Nephron progenitor cell (in vitro differentiated cells): ENCODE data around the gene APOF.

Experiments used
- DNase-seq: peaks from one replicate; pipeline ENCODE4 v3.0.0; 2021
- H3K27ac Mint-ChIP-seq: 2 replicates; pipeline ENCODE4 v1.8.0; 2021; ENCODE audit warnings: mild to moderate bottlenecking, moderate library complexity, mixed read lengths
- H3K27me3 Mint-ChIP-seq: 2 replicates; pipeline ENCODE4 v1.8.0; 2021; ENCODE audit warnings: mild to moderate bottlenecking, low read depth, mixed read lengths; ENCODE audit not compliant: poor library complexity
- H3K36me3 Mint-ChIP-seq: 2 replicates; pipeline ENCODE4 v1.8.0; 2021; ENCODE audit warnings: low read depth, mixed read lengths
- H3K4me1 Mint-ChIP-seq: 2 replicates; pipeline ENCODE4 v1.8.0; 2021; ENCODE audit warnings: mixed read lengths
- H3K4me3 Mint-ChIP-seq: 2 replicates; pipeline ENCODE4 v1.8.0; 2021; ENCODE audit warnings: mild to moderate bottlenecking, moderate library complexity, mixed read lengths
- H3K9me3 Mint-ChIP-seq: 2 replicates; pipeline ENCODE4 v1.8.0; 2021; ENCODE audit warnings: mild to moderate bottlenecking, moderate library complexity, mixed read lengths
- TF ChIP-seq, protein P1 (sequence below): fragments of 200-600 bp; sonication (generic); IDR thresholded peaks from 2 replicates; pipeline ENCODE4 v1.5.0; 2021; ENCODE audit warnings: antibody characterized with exemption

Gene APOF

DNA sequence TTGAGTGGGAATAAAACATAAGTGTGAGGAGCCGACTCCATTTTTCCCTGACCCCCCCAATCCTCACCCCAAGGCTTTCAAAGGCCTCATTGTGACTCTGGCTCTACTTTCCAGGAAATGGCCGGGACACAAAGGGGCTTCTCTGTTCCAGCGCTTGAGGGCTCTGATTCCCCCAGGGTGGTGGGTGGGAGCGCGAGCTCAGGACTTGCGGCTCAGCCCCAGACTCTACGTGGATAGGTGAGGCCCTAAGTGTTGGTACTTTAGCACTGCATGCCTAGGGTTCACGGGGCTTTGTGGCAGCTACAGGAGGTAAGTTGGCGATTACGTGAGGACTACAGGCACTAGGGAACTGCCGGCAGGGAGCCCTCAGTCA lies 47.4 kb downstream of the APOF start:
- Mint-ChIP-seq H3K4me3 (peak overlapping the region; percentile 98), H3K4me1 (peaks cover 18% of the 10 kb centered on the region), H3K27ac (peak overlapping the region; percentile 99), H3K9me3 (no peaks in the 10 kb centered on the region), H3K27me3 (no peaks in the 10 kb centered on the region), H3K36me3 (peaks cover 30% of the 10 kb centered on the region)
- TF ChIP-seq, protein P1, sequence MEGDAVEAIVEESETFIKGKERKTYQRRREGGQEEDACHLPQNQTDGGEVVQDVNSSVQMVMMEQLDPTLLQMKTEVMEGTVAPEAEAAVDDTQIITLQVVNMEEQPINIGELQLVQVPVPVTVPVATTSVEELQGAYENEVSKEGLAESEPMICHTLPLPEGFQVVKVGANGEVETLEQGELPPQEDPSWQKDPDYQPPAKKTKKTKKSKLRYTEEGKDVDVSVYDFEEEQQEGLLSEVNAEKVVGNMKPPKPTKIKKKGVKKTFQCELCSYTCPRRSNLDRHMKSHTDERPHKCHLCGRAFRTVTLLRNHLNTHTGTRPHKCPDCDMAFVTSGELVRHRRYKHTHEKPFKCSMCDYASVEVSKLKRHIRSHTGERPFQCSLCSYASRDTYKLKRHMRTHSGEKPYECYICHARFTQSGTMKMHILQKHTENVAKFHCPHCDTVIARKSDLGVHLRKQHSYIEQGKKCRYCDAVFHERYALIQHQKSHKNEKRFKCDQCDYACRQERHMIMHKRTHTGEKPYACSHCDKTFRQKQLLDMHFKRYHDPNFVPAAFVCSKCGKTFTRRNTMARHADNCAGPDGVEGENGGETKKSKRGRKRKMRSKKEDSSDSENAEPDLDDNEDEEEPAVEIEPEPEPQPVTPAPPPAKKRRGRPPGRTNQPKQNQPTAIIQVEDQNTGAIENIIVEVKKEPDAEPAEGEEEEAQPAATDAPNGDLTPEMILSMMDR, result no peak
- peak; percentile 25 for DNase-seq

DNA sequence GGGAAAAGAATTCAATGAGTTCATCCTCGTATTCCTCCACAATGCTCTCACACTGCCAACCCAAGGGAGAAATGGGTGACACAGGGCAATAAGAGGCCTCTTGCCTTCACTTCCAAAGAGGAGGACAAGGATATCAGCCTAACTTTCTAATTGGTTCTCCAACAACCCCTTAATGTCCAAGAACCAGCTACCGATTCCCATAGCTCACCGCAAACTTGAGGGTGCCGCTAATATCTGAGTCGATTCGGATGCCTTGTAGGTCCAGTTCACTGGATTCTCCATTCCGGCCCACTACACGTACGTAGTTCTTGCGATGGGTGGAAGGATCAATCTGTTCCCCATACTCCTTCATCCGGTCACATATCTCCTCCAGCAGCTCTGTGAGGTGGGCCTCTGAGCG lies 51.7 kb downstream of the APOF start:
- DNase-seq, result no peak
- TF ChIP-seq, protein P1, result no peak
- Mint-ChIP-seq H3K36me3 (peaks cover 39% of the 10 kb centered on the region), H3K27ac (no peak overlapping the region), H3K9me3 (no peaks in the 10 kb centered on the region), H3K4me3 (no peak overlapping the region), H3K4me1 (peaks cover 13% of the 10 kb centered on the region), H3K27me3 (no peaks in the 10 kb centered on the region)
